HCT116 (cell line): ENCODE measurements around the gene CLEC16A. TPM values are rescaled to one million over a fixed set of nuclear protein-coding genes. Genes with fewer than 3 reads are reported as not detected.

Experiments
- ATAC-seq: fragments of 200-7000 bp; cut with Tn5 transposase; 2 replicates; pipeline ENCODE4 v1.9.1; 2020; ENCODE audit warnings: mild to moderate bottlenecking, moderate library complexity
- BruUV-seq: library from RNA; stranded (reverse); fragments of 400-500 nt; replicated peaks from 2 replicates; lab custom pipeline; 2021; lab: Mats Ljungman, UMichigan
- CTCF ChIA-PET: fragments of 300-600 bp; sonication (Branson Sonifier 250); formaldehyde crosslinking; loops from one replicate; lab custom pipeline; 2021; ENCODE audit warnings: antibody characterized with exemption; lab: Charles Lee
- POLR2A ChIA-PET: fragments of 300-600, 350-600 bp; sonication (Branson Sonifier 250); formaldehyde crosslinking; loops from one replicate; lab custom pipeline; 2021; ENCODE audit warnings: antibody characterized with exemption; lab: Charles Lee
- RAD21 ChIA-PET, 2 experiments: fragments of 300-600 bp; sonication (Branson Sonifier 250); formaldehyde crosslinking; loops; one replicate each; lab custom pipeline; 2023; ENCODE audit warnings: low total read pairs in 2 of 2; ENCODE audit not compliant: uncharacterized antibody in 2 of 2, unreplicated experiment in 2 of 2, low non-redundant PET in 1 of 2; lab: Charles Lee
- DNase-seq: peaks from one replicate; pipeline ENCODE4 v3.0.0-alpha.2; 2010; ENCODE audit warnings: low read depth, low spot score
- H2AFZ ChIP-seq: fragments of 200-600 bp; shearing (Covaris generic), sonication (generic); 2 replicates; pipeline ENCODE4 v1.6.1; 2017; ENCODE audit warnings: low read depth, mixed run types, mixed read lengths, antibody characterized with exemption, low read length; ENCODE audit not compliant: poor library complexity, severe bottlenecking
- H3K27ac ChIP-seq: 2 replicates; pipeline ENCODE4 v1.5.1; 2012; ENCODE audit warnings: low read depth, low read length
- H3K27me3 ChIP-seq: fragments of 200-600 bp; sonication (generic); 2 replicates; pipeline ENCODE4 v1.6.1; 2016; ENCODE audit warnings: mixed run types, low read length, mixed read lengths; ENCODE audit not compliant: insufficient read depth
- H3K36me3 ChIP-seq, 2 experiments: fragments of 200-500 bp in 1 of 2; fragments of 200-600 bp in 1 of 2; sonication (Bioruptor generic) in 1 of 2; sonication (generic) in 1 of 2; 2 replicates each; pipeline versions ENCODE4 v1.5.1 to v1.6.1; 2014 to 2016; ENCODE audit warnings: low read length in 2 of 2, inconsistent platforms in 1 of 2, mixed read lengths in 1 of 2, mixed run types in 1 of 2; ENCODE audit not compliant: insufficient read depth in 2 of 2, control insufficient read depth in 1 of 2
- H3K4me1 ChIP-seq, 2 experiments: fragments of 200-600 bp in 1 of 2; sonication (generic) in 1 of 2; 2 replicates each; pipeline versions ENCODE4 v1.5.1 to v1.6.1; 2012 to 2017; ENCODE audit warnings: low read length in 2 of 2, inconsistent platforms in 1 of 2, mild to moderate bottlenecking in 1 of 2, mixed read lengths in 1 of 2, mixed run types in 1 of 2, moderate library complexity in 1 of 2; ENCODE audit not compliant: insufficient read depth in 2 of 2, control insufficient read depth in 1 of 2
- H3K4me2 ChIP-seq: fragments of 200-600 bp; sonication (generic); 2 replicates; pipeline ENCODE4 v1.6.1; 2017; ENCODE audit warnings: mixed run types, low read length, mixed read lengths
- H3K4me3 ChIP-seq, 2 experiments: fragments of 200-600 bp in 1 of 2; sonication (generic) in 1 of 2; replicated peaks in 1 of 2; 2 replicates each; pipeline ENCODE4 v1.5.1; 2011 to 2016; ENCODE audit warnings: low read length in 2 of 2, control low read depth in 1 of 2, low read depth in 1 of 2, mild to moderate bottlenecking in 1 of 2, mixed read lengths in 1 of 2, mixed run types in 1 of 2
- H3K79me2 ChIP-seq: fragments of 200-600 bp; sonication (generic); 2 replicates; pipeline ENCODE4 v1.6.1; 2017; ENCODE audit warnings: mild to moderate bottlenecking, mixed run types, low read length, moderate library complexity, mixed read lengths; ENCODE audit not compliant: insufficient read depth
- H3K9ac ChIP-seq: fragments of 200-600 bp; sonication (generic); 2 replicates; pipeline ENCODE4 v1.6.1; 2016; ENCODE audit warnings: low read length, mixed read lengths
- H3K9me2 ChIP-seq: fragments of 200-600 bp; sonication (generic), shearing (Covaris generic); 2 replicates; pipeline ENCODE4 v1.6.1; 2017; ENCODE audit warnings: mixed run types, mild to moderate bottlenecking, moderate library complexity; ENCODE audit not compliant: insufficient read depth
- H3K9me3 ChIP-seq, 2 experiments: fragments of 200-500 bp in 1 of 2; fragments of 200-600 bp in 1 of 2; sonication (Bioruptor generic) in 1 of 2; sonication (generic) in 1 of 2; 2 replicates each; pipeline ENCODE4 v1.6.1; 2014 to 2017; ENCODE audit warnings: low read length in 2 of 2, mixed read lengths in 2 of 2, inconsistent platforms in 1 of 2, low read depth in 1 of 2, mild to moderate bottlenecking in 1 of 2, mixed run types in 1 of 2, moderate library complexity in 1 of 2; ENCODE audit not compliant: control insufficient read depth in 1 of 2, insufficient read depth in 1 of 2
- H4K20me1 ChIP-seq: fragments of 200-600 bp; sonication (generic), shearing (Covaris generic); 2 replicates; pipeline ENCODE4 v1.6.1; 2017; ENCODE audit warnings: mixed run types, mild to moderate bottlenecking, moderate library complexity; ENCODE audit not compliant: insufficient read depth
- EGR1 ChIP-seq: IDR thresholded peaks from 2 replicates; pipeline ENCODE4 v1.6.1; 2012; ENCODE audit warnings: low read depth
- FOSL1 ChIP-seq: IDR thresholded peaks from 2 replicates; pipeline ENCODE4 v1.6.1; 2012; ENCODE audit warnings: low read depth
- JUND ChIP-seq: IDR thresholded peaks from 2 replicates; pipeline ENCODE4 v1.6.1; 2012
- POLR2AphosphoS5 ChIP-seq: IDR thresholded peaks from 2 replicates; pipeline ENCODE4 v1.6.1; 2011; ENCODE audit warnings: mild to moderate bottlenecking, low read depth, low read length, moderate library complexity
- ZNF274 ChIP-seq: fragments of 200-500 bp; sonication (Bioruptor generic); IDR thresholded peaks from 2 replicates; pipeline ENCODE4 v1.6.1; 2014; ENCODE audit warnings: mild to moderate bottlenecking, low read depth, low read length, inconsistent platforms
- intact Hi-C: fragments of 100-400 bp; cut with micrococcal nuclease; formaldehyde crosslinking; loops from 2 replicates; pipeline ENCODE4 v1.10.0; 2022
- total RNA-seq: library from RNA; stranded (reverse); gene quantifications from one replicate; pipeline ENCODE4 v1.2.1, GENCODE V29; 2021; ENCODE audit not compliant: unreplicated experiment
- TF ChIP-seq, protein P1 (sequence below): IDR thresholded peaks from 2 replicates; pipeline ENCODE4 v1.6.1; 2012
- TF ChIP-seq, protein P2 (sequence below): IDR thresholded peaks from 2 replicates; pipeline ENCODE4 v1.6.1; 2011; ENCODE audit warnings: mild to moderate bottlenecking, low read length, moderate library complexity; ENCODE audit not compliant: insufficient replicate concordance; ENCODE audit errors: extremely low read depth
- TF ChIP-seq, protein P3 (sequence below): IDR thresholded peaks from 2 replicates; pipeline ENCODE4 v1.6.1; 2012
- TF ChIP-seq, protein P4 (sequence below), 3 experiments: fragments of 200-600 bp in 1 of 3; sonication (generic) in 1 of 3; IDR thresholded peaks in 2 of 3; conservative IDR thresholded peaks in 1 of 3; 2 replicates each; pipeline ENCODE4 v1.5.1; 2012 to 2017; ENCODE audit warnings: low read depth in 2 of 3, low read length in 2 of 3, antibody characterized with exemption in 1 of 3, borderline replicate concordance in 1 of 3, control low read depth in 1 of 3, mild to moderate bottlenecking in 1 of 3, mixed read lengths in 1 of 3, mixed run types in 1 of 3, moderate library complexity in 1 of 3; ENCODE audit not compliant: insufficient read depth in 1 of 3

Gene CLEC16A
- total RNA-seq, 1 experiment from 2014 or later = 18.0 TPM

DNA sequence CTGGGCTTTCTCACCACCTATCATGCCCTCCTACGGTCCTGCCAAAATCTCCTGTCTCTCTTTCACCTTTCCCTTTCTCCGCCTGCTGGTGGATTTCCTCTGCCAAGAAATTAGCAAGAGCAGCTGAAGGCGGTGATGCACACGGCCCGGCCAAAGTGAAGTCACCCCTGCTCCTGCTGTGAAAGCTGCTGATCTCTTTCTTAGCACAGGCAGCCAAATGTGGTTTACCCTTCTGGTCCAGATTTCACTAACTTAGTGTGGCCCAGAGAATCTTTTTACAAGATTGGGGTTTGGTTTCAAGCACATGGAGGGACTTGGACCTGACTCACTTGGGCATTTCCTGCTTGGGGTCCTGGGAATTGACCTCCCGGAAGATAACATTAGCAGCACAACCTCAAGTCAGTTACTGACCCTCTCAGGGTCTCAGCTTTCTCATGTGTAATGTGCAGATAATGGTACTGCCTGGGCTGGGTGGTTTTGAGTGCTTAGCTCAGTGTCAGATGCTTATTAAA is 155.9 kb downstream of the CLEC16A start (continued):
- TF ChIP-seq, protein P1, sequence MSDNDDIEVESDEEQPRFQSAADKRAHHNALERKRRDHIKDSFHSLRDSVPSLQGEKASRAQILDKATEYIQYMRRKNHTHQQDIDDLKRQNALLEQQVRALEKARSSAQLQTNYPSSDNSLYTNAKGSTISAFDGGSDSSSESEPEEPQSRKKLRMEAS = peak; percentile 27; the same call in 1 of the 2 replicates
- TF ChIP-seq, protein P2, sequence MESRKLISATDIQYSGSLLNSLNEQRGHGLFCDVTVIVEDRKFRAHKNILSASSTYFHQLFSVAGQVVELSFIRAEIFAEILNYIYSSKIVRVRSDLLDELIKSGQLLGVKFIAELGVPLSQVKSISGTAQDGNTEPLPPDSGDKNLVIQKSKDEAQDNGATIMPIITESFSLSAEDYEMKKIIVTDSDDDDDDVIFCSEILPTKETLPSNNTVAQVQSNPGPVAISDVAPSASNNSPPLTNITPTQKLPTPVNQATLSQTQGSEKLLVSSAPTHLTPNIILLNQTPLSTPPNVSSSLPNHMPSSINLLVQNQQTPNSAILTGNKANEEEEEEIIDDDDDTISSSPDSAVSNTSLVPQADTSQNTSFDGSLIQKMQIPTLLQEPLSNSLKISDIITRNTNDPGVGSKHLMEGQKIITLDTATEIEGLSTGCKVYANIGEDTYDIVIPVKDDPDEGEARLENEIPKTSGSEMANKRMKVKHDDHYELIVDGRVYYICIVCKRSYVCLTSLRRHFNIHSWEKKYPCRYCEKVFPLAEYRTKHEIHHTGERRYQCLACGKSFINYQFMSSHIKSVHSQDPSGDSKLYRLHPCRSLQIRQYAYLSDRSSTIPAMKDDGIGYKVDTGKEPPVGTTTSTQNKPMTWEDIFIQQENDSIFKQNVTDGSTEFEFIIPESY = no peak

DNA sequence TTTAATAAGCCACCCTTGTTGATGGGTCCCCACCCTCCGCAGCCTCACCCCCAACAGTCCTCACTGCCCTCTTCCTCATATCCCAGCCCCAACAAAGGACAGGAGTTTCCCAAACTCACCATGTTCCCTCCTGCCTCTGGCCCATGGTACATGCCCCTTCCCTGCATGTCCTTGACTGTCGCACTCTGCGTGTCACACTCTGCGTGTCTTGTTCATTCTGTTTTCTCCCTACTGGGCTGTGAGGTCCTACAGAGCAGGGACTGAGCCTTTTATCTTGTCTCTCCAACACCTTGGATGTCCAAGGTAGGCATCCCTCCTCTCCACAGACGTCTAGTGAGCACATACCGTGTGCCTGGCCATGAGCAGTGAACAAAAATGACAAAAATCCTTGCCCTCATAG is 156.9 kb downstream of the CLEC16A start:
- Histone ChIP-seq H3K27me3 (no peaks in the 10 kb centered on the region), H3K4me1 (peaks cover 13 to 20% of the 10 kb centered on the region in 2 experiments), H3K4me3 (no peak overlapping the region), H3K4me2 (no peak overlapping the region), H3K27ac (no peak overlapping the region), H3K9ac (no peak overlapping the region), H2AFZ (no peak overlapping the region), H3K36me3 (no peaks in the 10 kb centered on the region), H4K20me1 (no peaks in the 10 kb centered on the region)
- intact Hi-C loops = loop anchor here (2.0 kb wide), 1 partner anchor 156 kb away; the partner anchor contains the start of gene SOCS1
- CTCF ChIA-PET = interaction anchor here (0.7 to 1.3 kb wide), 2 partner anchors 13 to 255 kb away, joined by 3 to 4 read pairs; no protein-coding TSS in a partner anchor
- RAD21 ChIA-PET = no interaction called here
- DNase-seq (no peak), ATAC-seq (no peak)
- no TSS peak for BruUV-seq
- POLR2A ChIA-PET = interaction anchor here (1.3 kb wide), 1 partner anchor 154 kb away, joined by 3 read pairs; no protein-coding TSS in a partner anchor
- TF ChIP-seq ZNF274 (no peak), FOSL1 (no peak), EGR1 (no peak), POLR2AphosphoS5 (no peak), JUND (no peak)
- TF ChIP-seq, protein P3, sequence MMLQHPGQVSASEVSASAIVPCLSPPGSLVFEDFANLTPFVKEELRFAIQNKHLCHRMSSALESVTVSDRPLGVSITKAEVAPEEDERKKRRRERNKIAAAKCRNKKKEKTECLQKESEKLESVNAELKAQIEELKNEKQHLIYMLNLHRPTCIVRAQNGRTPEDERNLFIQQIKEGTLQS = no peak
- TF ChIP-seq, protein P4, sequence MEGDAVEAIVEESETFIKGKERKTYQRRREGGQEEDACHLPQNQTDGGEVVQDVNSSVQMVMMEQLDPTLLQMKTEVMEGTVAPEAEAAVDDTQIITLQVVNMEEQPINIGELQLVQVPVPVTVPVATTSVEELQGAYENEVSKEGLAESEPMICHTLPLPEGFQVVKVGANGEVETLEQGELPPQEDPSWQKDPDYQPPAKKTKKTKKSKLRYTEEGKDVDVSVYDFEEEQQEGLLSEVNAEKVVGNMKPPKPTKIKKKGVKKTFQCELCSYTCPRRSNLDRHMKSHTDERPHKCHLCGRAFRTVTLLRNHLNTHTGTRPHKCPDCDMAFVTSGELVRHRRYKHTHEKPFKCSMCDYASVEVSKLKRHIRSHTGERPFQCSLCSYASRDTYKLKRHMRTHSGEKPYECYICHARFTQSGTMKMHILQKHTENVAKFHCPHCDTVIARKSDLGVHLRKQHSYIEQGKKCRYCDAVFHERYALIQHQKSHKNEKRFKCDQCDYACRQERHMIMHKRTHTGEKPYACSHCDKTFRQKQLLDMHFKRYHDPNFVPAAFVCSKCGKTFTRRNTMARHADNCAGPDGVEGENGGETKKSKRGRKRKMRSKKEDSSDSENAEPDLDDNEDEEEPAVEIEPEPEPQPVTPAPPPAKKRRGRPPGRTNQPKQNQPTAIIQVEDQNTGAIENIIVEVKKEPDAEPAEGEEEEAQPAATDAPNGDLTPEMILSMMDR (IDR thresholded peaks at IDR 0.05 in 2 of 3, conservative IDR thresholded peaks at IDR 0.05 in 1 of 3; ENCODE audit: borderline replicate concordance in 1 of 3, insufficient read depth in 1 of 3, low read depth in 2 of 3, low read length in 2 of 3) = no peak
- TF ChIP-seq, protein P1 = no peak
- TF ChIP-seq, all 23 proteins: peak for 0
- Histone ChIP-seq H3K79me2 (no peaks in the 10 kb centered on the region), H3K9me2 (no peaks in the 10 kb centered on the region), H3K9me3 (no peaks in the 10 kb centered on the region)
